Ascending aorta (tissue), 2 donors: Measurements from ENCODE around the gene TRIO. TPM values are rescaled to one million over a fixed set of nuclear protein-coding genes. Genes with fewer than 3 reads are reported as not detected.

Source experiments
- DNase-seq, 2 donors: peaks; one replicate each; pipeline ENCODE4 v3.0.0-alpha.2; 2019; ENCODE audit warnings: low spot score in 2 of 2
- H3K27ac ChIP-seq, 2 donors: fragments of 200-600 bp; sonication (generic); one replicate each; pipeline ENCODE4 v1.5.1; 2016 to 2017; ENCODE audit warnings: mild to moderate bottlenecking in 1 of 2
- H3K27me3 ChIP-seq: fragments of 200-600 bp; sonication (generic); one replicate; pipeline ENCODE4 v1.5.1; 2017
- H3K36me3 ChIP-seq, 2 donors: fragments of 200-600 bp; sonication (generic); one replicate each; pipeline ENCODE4 v1.5.1; 2016
- H3K4me1 ChIP-seq, 2 donors: fragments of 200-600 bp; sonication (generic); one replicate each; pipeline ENCODE4 v1.5.1; 2016 to 2017; ENCODE audit warnings: mild to moderate bottlenecking in 1 of 2
- H3K4me3 ChIP-seq, 2 donors: fragments of 200-600 bp; sonication (generic); one replicate each; pipeline ENCODE4 v1.5.1; 2016 to 2017; ENCODE audit warnings: mild to moderate bottlenecking in 1 of 2
- H3K9me3 ChIP-seq, 2 donors: fragments of 200-600 bp; sonication (generic); one replicate each; pipeline ENCODE4 v1.5.1; 2016
- intact Hi-C: fragments of 100-400 bp; cut with DNase I; formaldehyde crosslinking; loops from one replicate; pipeline ENCODE4 v1.15.1; 2023
- total RNA-seq: library from RNA; depleted of rRNA; stranded (reverse); fragments of >200 nt; gene quantifications from one replicate; pipeline ENCODE4 v1.1.0, GENCODE V29; 2016
- TF ChIP-seq, protein P1 (sequence below), 3 experiments: fragments of 200-600 bp in 2 of 3; fragments of 450-650 bp in 1 of 3; sonication (generic) in 2 of 3; IDR thresholded peaks; one replicate each; pipeline ENCODE4 v1.5.1; 2016 to 2019; ENCODE audit warnings: antibody characterized with exemption in 3 of 3, mild to moderate bottlenecking in 1 of 3, moderate library complexity in 1 of 3

TRIO gene
- total RNA-seq, 1 donor from 2014 or later, result 262 TPM

DNA sequence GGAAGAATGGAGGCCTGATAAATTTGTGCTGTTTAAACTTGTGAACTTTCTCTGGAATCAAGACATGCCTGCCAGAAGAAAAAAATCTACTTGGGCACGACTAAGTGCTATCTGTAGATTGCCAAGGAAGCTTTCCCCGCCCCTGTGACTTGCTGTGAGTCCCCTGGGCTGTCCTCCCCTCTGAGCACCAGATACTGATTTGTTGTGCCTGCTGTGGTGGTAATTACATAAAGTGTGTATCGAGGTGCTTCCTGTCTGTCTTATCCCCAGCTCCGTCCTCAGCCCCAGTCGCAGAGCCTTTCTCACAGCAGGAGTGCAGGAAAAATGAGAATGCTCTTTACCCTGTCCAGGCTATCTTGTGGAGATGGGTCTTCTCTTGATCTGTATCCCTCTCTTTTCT, 53.9 kb downstream of the TRIO start:
- Histone ChIP-seq H3K27me3 (no peaks in the 10 kb centered on the region), H3K4me1 (peaks cover 3 to 46% of the 10 kb centered on the region in 2 donors), H3K9me3 (no peaks in the 10 kb centered on the region), H3K36me3 (no peaks in the 10 kb centered on the region), H3K4me3 (no peak overlapping the region), H3K27ac (peak overlapping the region in 1 of 2 donors; percentile 29)
- no peak for DNase-seq
- intact Hi-C loops, result no loop called here
- TF ChIP-seq, protein P1, sequence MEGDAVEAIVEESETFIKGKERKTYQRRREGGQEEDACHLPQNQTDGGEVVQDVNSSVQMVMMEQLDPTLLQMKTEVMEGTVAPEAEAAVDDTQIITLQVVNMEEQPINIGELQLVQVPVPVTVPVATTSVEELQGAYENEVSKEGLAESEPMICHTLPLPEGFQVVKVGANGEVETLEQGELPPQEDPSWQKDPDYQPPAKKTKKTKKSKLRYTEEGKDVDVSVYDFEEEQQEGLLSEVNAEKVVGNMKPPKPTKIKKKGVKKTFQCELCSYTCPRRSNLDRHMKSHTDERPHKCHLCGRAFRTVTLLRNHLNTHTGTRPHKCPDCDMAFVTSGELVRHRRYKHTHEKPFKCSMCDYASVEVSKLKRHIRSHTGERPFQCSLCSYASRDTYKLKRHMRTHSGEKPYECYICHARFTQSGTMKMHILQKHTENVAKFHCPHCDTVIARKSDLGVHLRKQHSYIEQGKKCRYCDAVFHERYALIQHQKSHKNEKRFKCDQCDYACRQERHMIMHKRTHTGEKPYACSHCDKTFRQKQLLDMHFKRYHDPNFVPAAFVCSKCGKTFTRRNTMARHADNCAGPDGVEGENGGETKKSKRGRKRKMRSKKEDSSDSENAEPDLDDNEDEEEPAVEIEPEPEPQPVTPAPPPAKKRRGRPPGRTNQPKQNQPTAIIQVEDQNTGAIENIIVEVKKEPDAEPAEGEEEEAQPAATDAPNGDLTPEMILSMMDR (IDR thresholded peaks at IDR 0.05), result no peak

DNA sequence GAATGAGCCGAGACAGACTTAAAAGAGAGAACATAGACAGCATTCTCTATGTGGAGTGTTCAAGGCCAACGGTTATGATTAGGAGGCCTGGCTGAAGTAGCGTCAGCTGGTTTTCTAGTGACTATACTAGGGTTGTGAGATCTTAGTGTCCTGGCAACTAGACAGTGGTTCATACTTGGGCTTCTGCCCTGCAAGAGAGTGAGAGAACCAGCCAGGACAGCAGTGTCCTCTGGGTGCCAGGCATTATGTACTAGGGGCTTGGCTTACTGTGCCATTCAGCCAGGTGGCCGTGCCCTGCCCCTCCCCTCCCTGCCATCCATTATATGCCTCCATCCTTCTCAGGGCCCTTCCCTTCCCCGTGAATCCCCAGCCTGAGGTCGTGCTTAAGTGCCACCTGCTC, 56.8 kb downstream of the TRIO start:
- DNase-seq, result no peak
- Histone ChIP-seq H3K4me1 (peaks cover 5 to 49% of the 10 kb centered on the region in 2 donors), H3K36me3 (no peaks in the 10 kb centered on the region), H3K27ac (peak overlapping the region; percentile 11 to 56), H3K9me3 (no peaks in the 10 kb centered on the region), H3K4me3 (no peak overlapping the region), H3K27me3 (no peaks in the 10 kb centered on the region)
- intact Hi-C loops, result no loop called here
- TF ChIP-seq, protein P1 (IDR thresholded peaks at IDR 0.05), result no peak

DNA sequence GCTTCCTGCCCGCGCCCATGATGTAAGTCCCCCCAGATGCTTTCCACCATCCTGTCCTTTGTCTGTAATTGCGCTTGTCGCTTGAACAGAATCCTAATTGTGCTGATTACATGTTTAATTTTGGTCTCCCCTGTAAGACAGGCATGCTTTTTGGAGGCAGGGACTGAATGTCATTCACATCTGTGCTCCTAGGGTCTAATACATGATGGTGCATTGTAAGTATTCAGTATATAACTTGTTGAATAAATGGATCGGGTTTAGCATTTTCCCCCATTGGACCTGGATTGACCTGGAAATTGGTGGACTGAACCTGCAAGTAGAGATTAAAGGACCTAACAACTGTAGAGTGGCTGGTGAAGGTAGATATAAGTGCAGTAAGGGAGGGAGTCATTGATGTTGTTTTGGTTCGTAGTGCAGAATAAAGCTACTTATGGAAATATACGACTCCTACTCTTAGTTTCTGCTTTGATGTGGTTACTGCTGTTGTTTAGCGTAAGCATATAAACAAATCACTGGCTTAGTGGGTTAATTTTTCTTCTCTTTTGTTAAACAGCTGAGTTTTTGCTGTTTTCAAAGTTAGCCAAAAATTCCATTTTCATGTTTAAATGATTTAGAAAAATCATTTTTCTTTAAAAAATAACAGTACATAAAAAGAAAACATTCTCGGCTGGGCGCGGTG, 57.3 kb downstream of the TRIO start:
- Histone ChIP-seq H3K27ac (peak overlapping the region in 1 of 2 donors; percentile 11), H3K4me1 (peaks cover 7 to 53% of the 10 kb centered on the region in 2 donors)

DNA sequence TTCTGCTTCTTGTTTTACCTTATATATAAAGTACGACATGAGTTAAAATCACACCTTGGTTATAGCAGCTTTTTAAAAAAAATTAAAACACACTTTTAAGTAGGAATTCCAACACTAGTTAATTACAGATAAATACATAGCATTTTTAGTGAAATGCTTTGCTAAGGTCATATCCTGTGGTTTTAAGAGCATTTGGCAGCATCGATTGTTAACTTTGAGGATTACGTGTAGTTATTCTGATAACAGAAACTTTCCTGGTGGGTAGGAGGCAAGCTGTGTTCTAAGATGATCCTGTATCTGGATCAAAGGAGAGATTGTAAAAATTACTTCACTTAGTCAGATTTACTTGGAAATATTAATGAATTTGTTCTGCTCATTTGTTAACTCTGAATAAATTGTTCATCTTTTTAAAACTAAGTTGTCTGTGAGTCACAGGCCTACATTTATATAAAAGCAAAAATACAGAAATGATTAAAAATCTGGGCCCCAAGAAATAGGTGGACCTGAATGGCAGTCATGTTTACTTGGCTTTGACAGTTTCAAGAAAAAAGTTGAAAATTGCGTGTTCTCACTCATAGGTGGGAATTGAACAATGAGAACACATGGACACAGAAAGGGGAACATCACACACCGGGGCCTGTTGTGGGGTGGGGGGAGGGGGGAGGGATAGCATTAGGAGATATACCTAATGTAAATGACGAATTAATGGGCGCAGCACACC, 58.3 kb downstream of the TRIO start:
- TF ChIP-seq, protein P1 (IDR thresholded peaks at IDR 0.05), result no peak
- DNase-seq, result no peak
- no peak overlapping the region for H3K4me3 ChIP-seq
- peaks cover 7 to 56% of the 10 kb centered on the region in 2 donors for H3K4me1 ChIP-seq
- H3K27ac ChIP-seq, result no peak overlapping the region
- no peaks in the 10 kb centered on the region for H3K36me3 ChIP-seq
- no peaks in the 10 kb centered on the region for H3K27me3 ChIP-seq
- no peaks in the 10 kb centered on the region for H3K9me3 ChIP-seq
- intact Hi-C loops, result no loop called here

More for the DNA sequence above, 57.3 kb downstream of the TRIO start:
- H3K27me3 ChIP-seq, result no peaks in the 10 kb centered on the region
- no peak for DNase-seq
- intact Hi-C loops, result no loop called here
- H3K36me3 ChIP-seq, result no peaks in the 10 kb centered on the region
- H3K4me3 ChIP-seq, result no peak overlapping the region
- TF ChIP-seq, protein P1 (IDR thresholded peaks at IDR 0.05), result no peak
- no peaks in the 10 kb centered on the region for H3K9me3 ChIP-seq

DNA sequence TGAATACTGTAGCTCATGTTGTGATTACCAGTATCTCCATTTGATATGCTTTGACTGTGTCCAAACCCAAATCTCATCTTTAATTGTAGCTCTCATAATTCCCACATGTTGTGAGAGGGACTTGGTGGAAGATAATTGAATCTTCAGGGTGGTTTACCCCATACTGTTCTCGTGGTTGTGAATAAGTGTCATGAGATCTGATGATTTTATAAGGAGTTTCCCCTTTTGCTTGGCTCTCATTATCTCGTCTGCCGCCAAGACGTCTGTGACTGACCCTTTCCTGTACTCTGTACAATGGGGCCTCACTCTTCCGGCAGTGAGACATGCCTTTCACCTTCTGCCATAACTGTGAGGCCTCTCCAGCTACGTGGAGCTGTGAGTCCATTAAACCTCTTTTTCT, 59.3 kb downstream of the TRIO start:
- TF ChIP-seq, protein P1 (IDR thresholded peaks at IDR 0.05), result no peak
- peaks cover 7 to 46% of the 10 kb centered on the region in 2 donors for H3K4me1 ChIP-seq
- intact Hi-C loops, result no loop called here
- no peak overlapping the region for H3K4me3 ChIP-seq
- no peaks in the 10 kb centered on the region for H3K27me3 ChIP-seq
- H3K36me3 ChIP-seq, result no peaks in the 10 kb centered on the region
- no peak overlapping the region for H3K27ac ChIP-seq
- H3K9me3 ChIP-seq, result no peaks in the 10 kb centered on the region
- DNase-seq, result no peak
